NT2/D1 (cell line): ENCODE results near the gene ZFHX3.

Source experiments
- DNase-seq: peaks from one replicate; pipeline ENCODE4 v3.0.0-alpha.2; 2011; ENCODE audit warnings: low read depth, low spot score
- H3K27me3 ChIP-seq: 2 replicates; pipeline ENCODE4 v1.6.0; 2011; ENCODE audit warnings: mild to moderate bottlenecking; ENCODE audit not compliant: insufficient read length, insufficient read depth
- H3K36me3 ChIP-seq: 2 replicates; pipeline ENCODE4 v1.6.1; 2011; ENCODE audit warnings: mild to moderate bottlenecking, low read length, mixed read lengths; ENCODE audit not compliant: insufficient read depth, insufficient read length
- H3K4me1 ChIP-seq: 2 replicates; pipeline ENCODE4 v1.5.1; 2011; ENCODE audit not compliant: insufficient read depth, insufficient read length
- H3K4me3 ChIP-seq: 2 replicates; pipeline ENCODE4 v1.5.1; 2011; ENCODE audit warnings: low read depth; ENCODE audit not compliant: insufficient read length
- H3K9ac ChIP-seq: 2 replicates; pipeline ENCODE4 v1.6.0; 2011; ENCODE audit warnings: low read depth; ENCODE audit not compliant: insufficient read length
- H3K9me3 ChIP-seq: 2 replicates; pipeline ENCODE4 v1.5.1; 2011; ENCODE audit warnings: mild to moderate bottlenecking, low read length; ENCODE audit not compliant: insufficient read depth
- SUZ12 ChIP-seq: IDR thresholded peaks from 2 replicates; pipeline ENCODE4 v1.6.1; 2011; ENCODE audit not compliant: insufficient read length, insufficient read depth; ENCODE audit errors: extremely low read depth
- YY1 ChIP-seq: IDR thresholded peaks from 2 replicates; pipeline ENCODE4 v1.6.1; 2011; ENCODE audit not compliant: insufficient read length, insufficient read depth
- ZNF274 ChIP-seq: IDR thresholded peaks from 2 replicates; pipeline ENCODE4 v1.6.1; 2011; ENCODE audit warnings: mild to moderate bottlenecking, low read depth, low read length

The ZFHX3 gene

DNA sequence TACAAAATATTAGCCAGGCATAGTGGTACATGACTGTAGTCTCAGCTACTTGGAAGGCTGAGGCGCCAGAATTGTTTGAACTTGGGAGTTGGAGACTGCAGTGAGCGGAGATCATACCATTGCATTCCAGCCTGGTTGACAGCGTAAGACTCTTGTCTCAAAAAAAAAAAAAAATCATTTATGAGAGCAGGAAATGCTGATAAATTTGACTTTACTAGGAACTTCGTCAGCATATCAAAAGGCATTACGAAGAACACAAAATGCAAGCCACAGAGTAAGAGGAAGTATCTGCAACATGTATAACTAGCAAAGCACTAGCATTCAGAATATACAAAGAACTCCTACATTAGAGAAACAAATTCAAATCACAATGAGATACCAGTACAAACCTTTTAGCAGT lies 279.3 kb downstream of the ZFHX3 start:
- no peak for DNase-seq
- no peak overlapping the region for H3K9ac ChIP-seq
- H3K36me3 ChIP-seq, result no peaks in the 10 kb centered on the region
- peaks cover 17% of the 10 kb centered on the region; the same call in 1 of the 2 replicates for H3K9me3 ChIP-seq
- no peak for TF ChIP-seq SUZ12
- no peak for TF ChIP-seq YY1
- no peak for TF ChIP-seq ZNF274
- H3K27me3 ChIP-seq, result no peaks in the 10 kb centered on the region
- no peaks in the 10 kb centered on the region for H3K4me1 ChIP-seq
- no peak overlapping the region for H3K4me3 ChIP-seq

GRCh38 chr16:72766506-72766905 lies 281.4 kb downstream of the ZFHX3 start:
- Histone ChIP-seq H3K4me1 (no peaks in the 10 kb centered on the region), H3K9ac (no peak overlapping the region), H3K9me3 (peaks cover 11% of the 10 kb centered on the region; the same call in 1 of the 2 replicates), H3K4me3 (no peak overlapping the region), H3K27me3 (no peaks in the 10 kb centered on the region), H3K36me3 (no peaks in the 10 kb centered on the region)
- no peak for TF ChIP-seq ZNF274
- TF ChIP-seq YY1, result no peak
- no peak for TF ChIP-seq SUZ12
- no peak for DNase-seq

GRCh38 chr16:72764015-72764654 lies 283.8 kb downstream of the ZFHX3 start:
- H3K4me1 ChIP-seq, result no peaks in the 10 kb centered on the region
- no peak for DNase-seq
- H3K27me3 ChIP-seq, result no peaks in the 10 kb centered on the region
- TF ChIP-seq ZNF274 (no peak), YY1 (no peak), SUZ12 (no peak)
- H3K4me3 ChIP-seq, result no peak overlapping the region
- H3K9ac ChIP-seq, result no peak overlapping the region
- H3K9me3 ChIP-seq, result no peaks in the 10 kb centered on the region
- no peaks in the 10 kb centered on the region for H3K36me3 ChIP-seq

DNA sequence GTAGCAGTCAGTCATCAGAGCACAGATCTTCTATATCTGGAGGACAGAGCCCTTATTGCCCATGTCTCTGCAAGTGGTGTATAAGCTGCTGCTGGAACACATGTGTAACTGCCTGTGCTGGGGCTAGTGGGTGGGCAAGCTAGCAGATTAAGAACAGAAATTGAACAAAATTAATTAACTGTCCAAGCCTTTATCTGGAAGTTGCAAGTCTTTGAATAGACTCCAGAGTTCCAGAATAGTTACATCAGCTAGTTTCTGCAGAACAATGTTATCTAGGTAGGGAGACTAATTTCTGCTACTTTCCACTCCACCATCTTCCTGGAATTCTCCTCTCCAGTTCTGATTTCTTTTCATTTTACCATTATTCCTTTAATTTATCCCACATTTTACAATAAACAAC lies 287.3 kb downstream of the ZFHX3 start:
- DNase-seq, result no peak
- Histone ChIP-seq H3K4me1 (no peaks in the 10 kb centered on the region), H3K9ac (no peak overlapping the region)

DNA sequence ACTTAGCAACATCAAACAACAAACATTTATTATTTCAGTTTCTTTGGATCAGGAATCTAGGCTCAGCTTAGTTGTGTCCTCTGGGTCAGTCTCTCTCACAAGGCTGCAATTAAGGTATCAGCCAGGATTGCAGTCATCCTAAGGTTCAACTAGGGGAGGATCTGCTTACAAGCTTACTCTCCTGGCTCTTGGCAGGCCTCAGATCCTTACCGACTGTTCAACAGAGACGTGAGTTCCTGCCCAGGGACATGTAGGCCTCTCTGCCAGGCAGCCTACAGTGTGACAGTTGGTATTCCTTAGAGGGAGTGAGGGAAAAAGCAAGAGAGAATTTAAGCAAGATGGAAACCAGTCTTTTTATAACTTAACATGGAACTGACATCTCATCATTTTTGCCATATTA lies 294.0 kb downstream of the ZFHX3 start:
- Histone ChIP-seq H3K27me3 (no peaks in the 10 kb centered on the region), H3K4me1 (no peaks in the 10 kb centered on the region), H3K9ac (no peak overlapping the region), H3K36me3 (peaks cover 3% of the 10 kb centered on the region), H3K9me3 (peaks cover 10% of the 10 kb centered on the region), H3K4me3 (no peak overlapping the region)
- no peak for DNase-seq
- TF ChIP-seq SUZ12 (no peak), YY1 (no peak), ZNF274 (no peak)

More for the DNA sequence above, 287.3 kb downstream of the ZFHX3 start:
- no peaks in the 10 kb centered on the region for H3K27me3 ChIP-seq
- no peak for TF ChIP-seq SUZ12
- TF ChIP-seq YY1, result no peak
- TF ChIP-seq ZNF274, result no peak
- H3K9me3 ChIP-seq, result peaks cover 10% of the 10 kb centered on the region
- no peak overlapping the region for H3K4me3 ChIP-seq
- H3K36me3 ChIP-seq, result no peaks in the 10 kb centered on the region

DNA sequence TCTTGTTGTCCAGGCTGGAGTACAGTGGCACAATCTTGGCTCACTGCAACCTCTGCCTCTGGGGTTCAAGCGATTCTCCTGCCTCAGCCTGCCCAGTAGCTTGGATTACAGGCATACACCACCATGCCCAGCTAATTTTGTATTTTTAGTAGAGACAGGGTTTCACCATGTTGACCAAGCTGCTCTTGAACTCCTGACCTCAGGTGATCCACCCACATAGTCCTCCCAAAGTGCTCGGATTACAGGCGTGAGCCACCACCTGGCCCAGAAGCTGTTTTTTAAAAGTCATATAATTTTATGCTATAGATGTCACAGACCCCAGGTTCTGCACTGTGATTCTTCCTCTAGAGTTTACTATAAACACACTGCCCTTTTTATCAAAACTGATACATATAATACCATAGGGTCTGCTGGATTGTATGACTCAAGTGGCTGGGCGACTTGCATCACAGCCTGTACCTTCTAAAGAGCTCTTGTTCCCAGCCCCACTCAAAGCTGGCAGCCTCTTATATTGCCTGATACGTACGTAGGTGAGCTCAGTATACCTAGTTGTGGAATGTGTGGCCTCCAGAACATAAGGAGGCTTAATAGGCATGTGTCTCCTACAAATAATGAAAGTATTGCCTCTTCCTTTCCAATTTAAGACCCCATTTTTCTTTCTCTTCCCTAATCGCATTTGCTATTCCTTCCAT lies 295.8 kb downstream of the ZFHX3 start:
- no peaks in the 10 kb centered on the region for H3K4me1 ChIP-seq
- H3K4me3 ChIP-seq, result no peak overlapping the region
- peaks cover 3% of the 10 kb centered on the region for H3K36me3 ChIP-seq
- no peaks in the 10 kb centered on the region for H3K9me3 ChIP-seq
- H3K9ac ChIP-seq, result no peak overlapping the region
- H3K27me3 ChIP-seq, result no peaks in the 10 kb centered on the region
- no peak for TF ChIP-seq YY1
- no peak for TF ChIP-seq SUZ12
- no peak for TF ChIP-seq ZNF274
- DNase-seq, result no peak

DNA sequence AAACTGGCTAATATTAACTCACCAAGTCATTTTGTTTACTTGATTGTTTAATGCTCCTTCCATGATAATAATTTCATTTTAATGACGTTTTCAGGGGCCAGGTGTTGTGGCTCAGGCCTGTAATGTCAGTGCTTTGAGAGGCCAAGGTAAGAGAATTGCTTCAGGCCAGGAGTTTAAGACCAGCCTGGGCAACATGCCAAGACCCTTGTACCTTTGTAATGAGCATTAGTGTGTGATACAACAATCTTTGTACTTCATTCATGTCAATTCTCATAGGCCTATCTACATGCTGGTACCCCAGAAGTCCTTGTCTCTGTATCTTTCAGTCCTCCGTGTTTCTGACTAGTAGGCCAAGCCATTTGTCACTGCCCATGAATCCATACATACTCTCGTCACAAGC lies 296.9 kb downstream of the ZFHX3 start:
- H3K36me3 ChIP-seq, result peaks cover 3% of the 10 kb centered on the region
- no peak for TF ChIP-seq YY1
- no peak for TF ChIP-seq SUZ12
- TF ChIP-seq ZNF274, result no peak
- H3K27me3 ChIP-seq, result no peaks in the 10 kb centered on the region
- H3K4me1 ChIP-seq, result no peaks in the 10 kb centered on the region
- DNase-seq, result no peak
- no peak overlapping the region for H3K4me3 ChIP-seq
- H3K9me3 ChIP-seq, result no peaks in the 10 kb centered on the region
- no peak overlapping the region for H3K9ac ChIP-seq
